ENCODE results near the gene ADPRHL1.
"Not testable (repeated sequence)": the region's sequence is repeated elsewhere in the genome, so short reads cannot be mapped to it uniquely, and the experiment has no call there.

The ADPRHL1 gene

GRCh38 chr13:113483081-113483480, 29.8 kb upstream of the ADPRHL1 start:
- in situ Hi-C loops (cut with MboI; ENCODE audit: low sequenced_read_pairs), result no loop called here

DNA sequence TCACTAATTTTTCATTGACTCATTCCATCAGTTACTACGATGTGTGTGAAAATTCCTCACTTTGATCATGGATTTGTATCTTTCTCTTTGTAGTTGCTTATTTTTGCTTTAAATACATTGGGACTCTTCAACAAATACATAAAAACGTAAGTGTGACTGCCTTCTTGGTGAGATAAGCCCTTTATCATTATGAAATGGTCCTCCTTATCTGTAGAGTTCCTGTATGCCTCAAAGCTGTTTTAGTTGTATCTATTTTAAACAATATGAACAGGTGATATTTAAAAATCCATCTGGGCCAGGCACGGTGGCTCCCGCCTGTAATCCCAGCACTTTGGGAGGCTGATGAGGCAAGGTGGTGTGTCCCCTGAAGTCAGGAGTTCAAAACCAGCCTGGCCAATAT, 25.9 kb upstream of the ADPRHL1 start:
- in situ Hi-C loops (cut with MboI; ENCODE audit: low sequenced_read_pairs), result no loop called here

GRCh38 chr13:113477724-113478123, 24.4 kb upstream of the ADPRHL1 start:
- in situ Hi-C loops (cut with MboI; ENCODE audit: low sequenced_read_pairs), result no loop called here

DNA sequence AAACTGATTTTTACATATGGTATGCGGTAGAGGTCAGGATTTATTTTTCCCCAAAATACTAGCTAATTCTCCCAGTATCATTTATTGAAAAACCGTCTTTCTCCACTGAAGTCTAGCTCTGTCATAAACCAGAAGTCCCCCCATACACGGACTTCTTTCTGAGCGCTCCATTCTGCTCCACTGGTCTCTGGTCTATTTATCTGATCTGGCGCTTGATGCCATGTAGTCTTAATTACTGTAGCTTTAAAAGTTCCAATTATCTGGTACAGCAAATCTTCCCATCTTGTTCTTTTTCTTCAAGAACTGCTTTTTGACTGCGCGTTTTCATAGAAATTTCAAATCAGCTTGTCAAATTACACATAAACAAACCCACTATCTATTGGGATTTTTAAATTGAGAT, 23.5 kb upstream of the ADPRHL1 start:
- in situ Hi-C loops (cut with MboI; ENCODE audit: low sequenced_read_pairs), result no loop called here

DNA sequence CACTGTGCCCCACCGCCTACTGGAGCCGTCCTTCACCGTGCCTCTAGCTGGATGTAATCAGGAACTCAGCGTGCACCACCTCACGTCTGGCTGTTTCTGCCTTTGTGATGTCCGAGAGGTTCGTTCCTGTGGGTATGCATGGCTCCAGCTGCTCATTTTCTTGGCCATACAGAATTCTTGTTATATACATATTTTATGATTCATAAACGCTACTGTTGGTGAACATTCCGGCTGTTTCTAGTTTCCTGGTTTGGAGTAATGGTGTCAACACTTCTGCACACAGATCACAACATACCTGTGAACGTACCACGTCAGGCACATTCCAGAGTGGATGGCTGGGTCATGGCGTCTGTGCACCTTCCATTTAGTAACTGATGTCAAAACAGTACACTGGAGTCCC, 22.6 kb upstream of the ADPRHL1 start:
- in situ Hi-C loops (cut with MboI; ENCODE audit: low sequenced_read_pairs), result no loop called here

DNA sequence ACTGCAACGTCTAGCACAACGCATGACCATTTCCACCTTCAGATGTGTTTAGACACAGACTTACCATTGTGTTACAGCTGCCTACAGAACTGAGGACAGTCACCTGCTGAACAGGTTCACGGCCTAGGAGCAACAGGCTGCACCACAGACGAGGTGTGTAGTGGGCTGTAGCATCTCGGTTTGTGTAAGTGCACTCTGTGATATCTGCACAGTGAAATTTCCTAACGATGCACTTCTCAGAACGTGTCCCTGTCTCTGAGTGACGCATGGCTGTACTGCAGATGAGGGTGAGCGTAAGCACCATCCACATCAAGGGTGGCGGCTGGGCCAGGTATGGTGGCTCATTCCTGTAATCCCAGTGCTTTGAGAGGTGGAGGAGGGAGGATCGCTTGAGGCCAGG, 22.0 kb upstream of the ADPRHL1 start:
- in situ Hi-C loops (cut with MboI; ENCODE audit: low sequenced_read_pairs), result no loop called here

GRCh38 chr13:113474179-113474578, 20.9 kb upstream of the ADPRHL1 start:
- in situ Hi-C loops (cut with MboI; ENCODE audit: low sequenced_read_pairs), result no loop called here

DNA sequence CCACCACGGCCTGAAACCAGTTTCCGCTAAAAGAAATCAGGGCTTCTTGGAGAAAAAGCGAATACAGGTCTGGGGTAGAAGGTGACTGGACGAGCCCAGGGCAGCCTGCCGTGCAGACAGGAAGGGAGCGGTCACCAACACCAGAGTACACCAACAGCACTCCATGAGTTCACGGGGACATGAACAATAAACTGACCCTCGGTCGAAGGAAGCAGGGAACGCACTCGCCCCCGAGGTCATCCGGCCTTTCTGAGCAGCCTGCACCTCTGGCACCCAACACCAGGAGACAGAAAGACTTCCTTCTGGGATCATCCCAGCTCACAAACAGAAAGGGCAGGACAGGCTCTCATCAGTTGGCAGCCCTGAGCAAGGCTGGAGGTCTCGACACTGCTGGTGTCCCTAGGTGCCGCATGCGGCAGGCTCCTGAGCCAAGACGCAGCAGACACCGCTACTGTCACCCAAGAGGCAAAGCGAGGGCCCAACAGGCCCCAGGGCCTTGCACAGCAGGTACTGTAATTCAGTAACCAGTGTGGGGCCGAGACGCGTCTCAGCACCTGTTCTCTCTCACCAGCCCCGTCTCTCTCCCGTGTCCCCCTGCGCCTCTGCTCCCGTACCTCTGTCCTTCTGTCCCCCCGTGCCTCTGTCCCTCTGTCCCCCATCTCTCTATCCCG, 19.2 kb upstream of the ADPRHL1 start:
- in situ Hi-C loops (cut with MboI; ENCODE audit: low sequenced_read_pairs), result no loop called here

DNA sequence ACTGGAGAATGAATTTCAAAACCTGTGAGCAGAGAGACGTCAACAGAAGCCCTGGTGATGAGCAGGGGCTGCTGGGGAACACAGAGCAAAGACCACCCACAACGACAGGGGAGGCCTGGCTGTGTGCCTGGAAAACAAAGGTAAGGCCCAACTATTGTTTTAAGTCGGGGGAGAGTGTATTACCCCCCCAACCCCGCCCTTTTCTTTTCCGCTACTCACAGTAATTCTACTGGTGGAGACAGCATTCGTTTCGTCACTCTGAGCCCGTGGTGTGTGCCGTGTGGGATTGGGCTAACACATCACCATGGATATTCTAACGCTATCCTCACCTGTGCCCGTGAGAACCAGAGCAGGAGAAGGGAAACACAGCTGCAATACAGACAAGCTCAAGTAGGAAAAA, 18.6 kb upstream of the ADPRHL1 start:
- in situ Hi-C loops (cut with MboI; ENCODE audit: low sequenced_read_pairs), result no loop called here

DNA sequence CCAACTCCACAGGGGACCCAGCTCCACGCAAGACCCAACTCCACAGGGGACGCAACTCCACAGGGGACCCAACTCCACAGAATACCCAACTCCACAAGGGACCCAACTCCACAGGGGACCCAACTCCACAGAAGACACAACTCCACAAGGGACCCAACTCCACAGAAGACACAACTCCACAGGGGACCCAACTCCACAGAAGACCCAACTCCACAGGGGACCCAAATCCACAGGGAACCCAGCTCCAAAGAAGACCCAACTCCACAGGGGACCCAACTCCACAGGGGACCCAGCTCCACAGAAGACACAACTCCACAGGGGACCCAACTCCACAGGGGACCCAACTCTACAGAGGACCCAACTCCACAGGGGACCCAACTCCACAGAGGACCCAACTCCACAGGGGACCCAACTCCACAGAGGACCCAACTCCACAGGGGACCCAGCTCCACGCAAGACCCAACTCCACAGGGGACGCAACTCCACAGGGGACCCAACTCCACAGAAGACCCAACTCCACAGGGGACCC, 17.4 kb upstream of the ADPRHL1 start:
- in situ Hi-C loops (cut with MboI; ENCODE audit: low sequenced_read_pairs), result not testable (repeated sequence)

GRCh38 chr13:113470073-113470472, 16.8 kb upstream of the ADPRHL1 start:
- in situ Hi-C loops (cut with MboI; ENCODE audit: low sequenced_read_pairs), result no loop called here

GRCh38 chr13:113469582-113469981, 16.3 kb upstream of the ADPRHL1 start:
- in situ Hi-C loops (cut with MboI; ENCODE audit: low sequenced_read_pairs), result no loop called here

DNA sequence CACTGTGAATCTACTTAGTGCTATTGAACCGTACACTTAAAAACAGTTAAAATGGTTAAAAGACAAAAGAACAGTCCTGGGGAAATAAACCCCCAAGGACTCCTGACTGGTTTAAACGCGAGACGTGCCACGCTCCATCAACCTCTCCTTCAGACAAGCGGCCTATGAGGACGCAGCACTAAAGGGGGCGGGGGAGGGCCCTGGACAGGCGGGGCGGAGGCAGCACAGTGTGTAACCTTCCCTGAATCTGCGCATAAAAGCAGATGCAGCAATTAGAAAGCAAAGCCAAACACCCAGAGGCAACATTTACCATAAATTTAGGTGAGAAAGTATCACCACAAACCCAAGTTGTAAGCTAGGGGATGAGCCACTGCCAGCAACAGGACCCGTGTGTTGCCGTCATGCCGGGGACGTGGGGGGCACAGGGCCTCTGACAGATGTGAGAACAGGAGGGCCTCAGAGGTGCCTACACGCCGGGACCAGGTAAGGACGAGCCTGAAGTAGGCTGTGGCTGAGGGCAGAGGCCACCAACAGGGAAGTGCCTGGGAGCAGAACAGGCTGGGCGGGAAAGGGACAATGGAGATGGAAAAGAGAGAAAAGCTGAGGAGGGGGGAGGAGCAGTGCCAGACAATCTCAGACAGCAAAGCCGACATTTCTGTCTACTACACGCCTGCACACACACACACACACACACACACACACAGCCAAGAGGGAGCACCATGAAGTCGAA, 15.3 kb upstream of the ADPRHL1 start:
- in situ Hi-C loops (cut with MboI; ENCODE audit: low sequenced_read_pairs), result no loop called here

GRCh38 chr13:113468029-113468428, 14.7 kb upstream of the ADPRHL1 start:
- in situ Hi-C loops (cut with MboI; ENCODE audit: low sequenced_read_pairs), result no loop called here

DNA sequence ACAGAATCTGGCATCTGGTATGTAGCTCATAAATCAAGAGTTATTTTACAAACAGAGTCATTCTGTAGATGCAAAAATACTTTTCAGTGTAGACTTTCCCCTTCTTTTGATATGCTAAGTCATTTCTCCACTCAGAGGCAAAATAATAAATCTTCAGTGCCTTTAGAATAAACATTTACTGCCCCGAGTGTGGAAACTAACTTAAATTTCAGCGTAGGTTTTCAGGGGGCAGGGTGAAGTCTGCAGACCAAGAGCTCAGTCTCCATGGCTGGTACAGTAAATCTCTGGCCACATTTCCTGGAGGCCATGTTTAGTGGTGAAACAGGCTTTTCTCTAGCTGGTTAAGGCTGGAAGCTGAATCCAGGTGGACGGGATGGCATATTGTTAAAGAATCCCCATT, 13.1 kb upstream of the ADPRHL1 start:
- in situ Hi-C loops (cut with MboI; ENCODE audit: low sequenced_read_pairs), result no loop called here

DNA sequence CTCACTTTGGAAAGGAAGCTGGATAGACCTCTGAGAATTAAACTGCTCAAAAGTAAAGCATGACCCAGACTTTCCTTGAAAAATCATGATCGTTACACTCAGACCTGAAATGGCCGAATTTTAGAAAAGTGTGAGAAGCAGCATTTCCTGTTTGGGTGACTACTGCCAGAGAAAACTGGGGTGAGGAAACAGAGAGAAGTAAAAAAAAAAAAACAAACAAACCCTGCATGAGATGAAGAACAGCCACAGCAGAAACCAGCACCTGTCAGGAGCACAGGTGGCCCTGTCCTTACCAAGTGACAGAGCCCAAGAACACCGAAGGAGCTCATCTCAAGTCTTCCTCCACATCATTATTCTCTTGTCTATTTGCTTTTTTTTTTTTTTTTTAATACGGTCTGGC, 12.0 kb upstream of the ADPRHL1 start:
- in situ Hi-C loops (cut with MboI; ENCODE audit: low sequenced_read_pairs), result no loop called here

- in situ Hi-C loops (cut with MboI; ENCODE audit: low sequenced_read_pairs), result no loop called here
These were observed 11.2 kb upstream of the ADPRHL1 start for GRCh38 chr13:113464476-113464875.

GRCh38 chr13:113461022-113461751, 7.9 kb upstream of the ADPRHL1 start:
- in situ Hi-C loops (cut with MboI; ENCODE audit: low sequenced_read_pairs), result no loop called here

GRCh38 chr13:113460599-113460998, 7.3 kb upstream of the ADPRHL1 start:
- in situ Hi-C loops (cut with MboI; ENCODE audit: low sequenced_read_pairs), result no loop called here

DNA sequence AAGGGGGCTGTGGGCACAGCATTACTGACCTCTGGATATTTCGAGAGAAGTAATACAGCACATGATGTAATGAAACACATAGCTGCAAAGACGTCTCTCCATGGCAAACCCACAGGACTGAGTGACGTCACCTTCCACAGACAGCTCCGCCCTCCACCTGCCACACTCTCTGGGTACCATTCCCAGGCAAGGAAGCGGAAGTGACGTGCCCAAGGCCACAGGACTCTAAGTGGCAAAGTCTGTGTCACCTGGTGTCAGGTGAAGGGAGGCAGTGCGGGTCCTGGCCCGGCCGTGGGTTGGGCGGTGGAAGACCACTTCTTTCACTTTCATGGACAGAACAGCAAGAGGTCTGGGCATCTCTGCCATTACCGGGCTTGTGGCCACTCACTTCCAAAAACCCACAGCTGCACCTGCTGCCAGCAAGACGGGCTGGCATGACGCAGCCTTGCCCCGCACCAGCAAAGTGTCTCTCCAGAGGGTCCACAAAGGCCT, 6.8 kb upstream of the ADPRHL1 start:
- in situ Hi-C loops (cut with MboI; ENCODE audit: low sequenced_read_pairs), result no loop called here

- in situ Hi-C loops (cut with MboI; ENCODE audit: low sequenced_read_pairs), result no loop called here
These were observed 5.2 kb upstream of the ADPRHL1 start for GRCh38 chr13:113458253-113459065.

Measured in HL-60/S4 treated with retinoic acid at 250 ng/mL for 4 days and 3 days (cell line).